ENCODE results near the gene OLFML3.
"Not testable (repeated sequence)": the region's sequence is repeated elsewhere in the genome, so short reads cannot be mapped to it uniquely, and the experiment has no call there.

The OLFML3 gene

DNA sequence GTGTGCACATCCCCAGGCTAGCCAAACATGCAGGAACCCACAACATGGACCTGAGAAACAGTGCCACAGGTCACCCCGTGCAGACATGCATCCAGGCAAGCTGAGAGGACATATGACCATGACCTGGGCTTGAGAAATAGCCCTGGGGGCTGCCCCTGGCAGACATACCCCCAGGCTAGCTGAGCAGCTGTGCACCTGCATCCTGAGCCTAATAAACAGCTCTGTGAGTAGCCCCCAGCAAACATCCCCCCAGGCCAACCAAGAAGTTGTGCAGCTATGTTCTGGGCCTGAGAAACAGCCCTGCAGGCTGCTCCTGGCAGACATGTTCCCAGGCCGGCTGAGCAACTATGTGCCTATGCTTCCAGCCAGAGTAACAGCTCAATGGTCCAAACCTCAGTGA is 14.5 kb downstream of the OLFML3 start:
- no peak for DNase-seq

- DNase-seq: no peak
Observed at GRCh38 chr1:113995382-113995781, 16.1 kb downstream of the OLFML3 start.

DNA sequence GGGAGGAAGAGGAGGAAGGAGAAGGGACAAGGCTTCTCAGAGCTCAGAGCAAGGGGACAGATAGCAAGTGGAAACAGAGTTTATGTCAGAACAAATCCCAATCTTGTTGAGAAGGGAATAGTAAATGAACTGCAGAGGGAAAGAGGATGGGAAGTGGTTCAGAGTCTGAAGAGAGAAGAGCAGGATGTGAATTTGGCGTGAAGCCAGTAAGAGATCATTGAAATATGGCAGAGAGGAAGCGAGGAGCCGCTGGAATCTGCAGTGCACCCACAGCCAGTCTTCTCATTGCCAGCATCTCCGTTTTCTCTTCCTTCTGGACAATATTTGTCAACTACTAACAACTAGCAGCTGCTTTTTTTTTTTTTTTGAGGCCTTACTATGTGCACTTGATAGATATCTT is 19.1 kb downstream of the OLFML3 start:
- DNase-seq: no peak

DNA sequence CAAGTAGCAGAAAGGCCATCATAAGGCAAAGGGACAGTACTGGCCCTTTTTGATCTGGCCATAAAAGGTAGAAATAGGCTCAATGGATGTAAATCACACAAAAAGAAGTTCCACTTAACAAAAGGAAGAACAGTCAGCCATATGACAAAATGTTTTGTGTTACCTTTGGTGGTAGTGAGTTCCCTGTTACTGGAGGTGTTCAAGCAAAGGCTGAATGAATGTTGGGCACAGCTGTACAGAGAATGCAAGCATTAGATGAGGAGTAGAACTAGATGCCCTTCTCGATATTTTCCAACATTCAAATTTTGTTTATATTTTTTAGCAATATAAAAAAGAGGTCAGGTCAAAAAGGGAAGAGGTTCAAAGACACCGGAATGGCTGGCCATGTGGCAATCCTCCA is 20.0 kb downstream of the OLFML3 start:
- no peak for DNase-seq

DNA sequence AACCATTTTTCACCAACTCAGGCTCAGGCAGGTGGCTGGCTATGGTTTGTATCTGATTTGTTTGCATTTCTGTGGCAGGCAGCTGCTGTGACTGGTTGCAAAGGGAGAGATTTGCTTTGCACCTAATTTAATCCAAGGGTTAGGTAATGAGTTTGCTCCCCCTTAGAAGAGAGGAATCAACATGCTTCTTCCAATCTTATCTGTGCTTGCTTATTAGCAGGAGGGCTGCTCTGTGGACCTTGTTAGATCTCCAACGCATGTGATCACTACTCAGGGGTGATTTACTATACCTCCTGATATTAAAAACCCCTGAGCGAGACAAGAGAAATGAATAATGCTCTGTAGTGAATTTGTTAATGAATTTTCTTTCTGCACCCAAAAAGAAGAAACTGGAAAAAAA is 20.5 kb downstream of the OLFML3 start:
- no peak for DNase-seq

DNA sequence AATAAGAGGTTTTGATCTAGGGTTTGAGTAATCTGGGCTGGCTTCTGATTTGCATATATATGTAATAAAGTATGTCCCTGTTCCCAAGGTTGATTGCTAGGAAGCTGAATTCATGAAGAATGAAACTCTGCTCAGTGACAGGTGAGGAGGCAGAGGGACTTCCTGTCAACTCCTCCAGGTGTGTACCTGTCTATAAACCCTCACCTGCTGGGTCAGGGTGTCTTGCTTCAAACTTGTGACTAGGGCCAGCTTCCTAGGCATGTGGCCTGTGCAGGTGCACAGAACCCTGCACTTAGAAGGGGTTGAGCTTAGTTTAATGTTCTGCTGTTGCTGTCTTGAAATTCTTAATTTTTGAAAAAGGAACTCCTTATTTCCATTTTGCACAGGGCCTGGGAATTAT is 21.1 kb downstream of the OLFML3 start:
- no peak for DNase-seq

- DNase-seq: no peak
Observed at GRCh38 chr1:114002492-114003239, 23.4 kb downstream of the OLFML3 start.

DNA sequence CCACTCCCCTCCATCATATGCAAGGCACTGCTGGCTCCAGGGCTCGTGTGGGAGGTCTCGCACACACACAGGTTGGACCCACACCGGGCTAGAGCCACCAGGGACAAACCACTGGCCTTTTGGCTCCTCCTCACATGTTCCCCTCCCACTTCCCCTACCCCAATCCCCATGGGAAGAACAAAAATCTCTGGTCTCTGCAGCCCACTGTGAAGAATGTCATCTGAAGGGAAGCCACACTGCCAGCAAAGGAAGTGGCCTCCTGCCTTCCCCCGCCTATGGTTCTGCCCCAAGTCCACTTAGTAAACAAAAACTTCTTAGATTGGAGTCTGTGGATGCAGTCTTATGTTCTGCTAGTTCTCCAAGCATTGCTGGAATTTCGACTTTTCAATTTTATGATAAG is 24.2 kb downstream of the OLFML3 start:
- DNase-seq: no peak

- not testable (repeated sequence) for DNase-seq
Observed at GRCh38 chr1:114006825-114007224, 27.6 kb downstream of the OLFML3 start.

DNA sequence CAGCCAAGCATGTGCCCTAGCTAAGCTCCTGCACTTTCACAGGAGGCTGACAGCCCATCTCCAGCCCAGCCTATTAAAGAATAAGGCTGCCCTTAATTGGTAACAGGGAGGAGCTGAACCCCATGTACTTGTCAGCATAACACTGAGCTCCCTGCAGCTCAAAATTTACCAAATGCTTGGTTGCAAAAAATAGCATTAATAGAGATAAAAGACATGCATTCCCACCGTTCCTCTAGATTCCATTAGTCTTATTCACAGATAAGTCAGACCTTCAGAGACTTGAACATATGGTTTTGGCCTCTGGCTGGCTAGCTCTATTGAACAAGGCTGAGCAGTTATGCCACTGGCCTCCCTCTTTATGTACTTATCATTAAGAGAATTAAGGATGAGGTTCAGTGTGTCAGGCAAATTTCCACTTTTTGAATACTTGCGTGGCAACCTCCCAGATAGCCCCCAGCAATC is 29.2 kb downstream of the OLFML3 start:
- no peak for DNase-seq

DNA sequence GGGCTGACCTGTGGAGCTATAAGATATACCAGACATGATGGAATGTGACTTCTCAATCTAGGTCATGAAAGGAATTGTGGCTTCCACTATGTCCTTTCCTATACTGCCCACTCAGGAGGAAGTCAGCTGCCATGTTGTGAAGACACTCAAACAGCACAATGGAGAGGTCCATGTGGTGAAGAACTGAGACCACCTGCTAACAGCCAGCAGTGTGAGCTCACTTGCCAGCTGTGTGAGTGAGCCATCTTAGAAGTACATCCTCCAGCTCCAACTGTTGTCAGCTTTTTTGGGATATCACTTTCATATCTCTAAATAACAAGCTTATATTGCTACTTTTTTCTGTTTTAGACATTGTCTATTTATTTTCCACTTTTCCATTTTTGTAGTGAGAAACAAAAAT is 29.7 kb downstream of the OLFML3 start:
- DNase-seq: no peak

DNA sequence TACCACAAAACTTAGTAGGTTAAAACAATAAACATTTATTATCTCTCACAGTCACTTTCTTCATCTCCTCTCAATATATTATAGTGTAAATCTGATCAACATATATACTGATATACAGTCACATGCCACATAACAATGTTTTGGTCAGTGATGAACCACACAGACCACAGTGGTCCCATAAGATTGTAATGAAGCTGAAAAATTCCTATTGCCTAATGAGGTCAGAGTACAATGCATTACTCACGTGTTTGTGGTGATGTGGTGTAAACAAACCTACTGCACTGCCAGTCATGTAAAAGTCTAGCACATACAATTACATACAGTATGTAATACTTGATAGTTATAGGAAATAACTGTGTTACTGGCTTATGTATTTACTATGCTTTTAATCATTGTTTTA is 30.1 kb downstream of the OLFML3 start:
- no peak for DNase-seq

GRCh38 chr1:114010433-114011184 is 31.3 kb downstream of the OLFML3 start:
- DNase-seq: no peak

DNA sequence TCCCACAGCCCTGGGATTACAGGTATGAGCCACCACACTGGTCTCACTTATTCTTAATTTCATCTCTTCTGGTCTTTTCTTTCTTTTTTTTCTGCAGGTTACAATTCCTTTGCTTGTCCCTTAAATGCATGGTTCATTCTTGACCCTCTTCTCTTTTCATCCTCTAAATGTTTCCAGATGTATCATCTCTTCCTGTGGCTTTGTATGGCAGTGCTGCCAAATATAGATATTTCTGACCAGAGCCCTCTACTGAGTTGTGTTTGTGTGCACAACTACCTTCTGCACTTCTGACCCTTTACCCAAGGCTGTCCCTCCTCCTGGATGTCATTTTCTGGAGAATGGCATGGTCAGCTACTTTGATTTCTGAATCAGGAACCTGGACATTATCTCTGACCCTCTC is 32.5 kb downstream of the OLFML3 start:
- no peak for DNase-seq

DNA sequence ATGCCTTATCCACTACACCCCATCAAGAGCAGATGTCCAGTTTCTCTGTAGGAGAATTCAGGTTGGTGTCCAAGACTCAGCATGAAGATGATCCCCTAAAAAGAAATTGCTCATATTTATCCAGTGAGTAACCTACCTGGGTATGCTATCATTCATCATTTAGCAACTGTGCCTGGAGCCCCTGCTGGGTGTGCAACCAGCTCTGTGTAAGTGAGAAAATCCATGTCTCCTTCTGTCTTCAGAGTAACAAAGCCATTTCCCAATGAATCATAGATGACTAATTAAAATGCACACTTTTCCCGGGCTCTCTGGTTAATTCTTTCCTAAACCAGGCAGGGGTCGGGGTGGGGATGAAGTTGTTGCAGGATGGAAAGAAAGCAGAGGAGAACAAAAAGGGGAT is 35.8 kb downstream of the OLFML3 start:
- DNase-seq: no peak

DNA sequence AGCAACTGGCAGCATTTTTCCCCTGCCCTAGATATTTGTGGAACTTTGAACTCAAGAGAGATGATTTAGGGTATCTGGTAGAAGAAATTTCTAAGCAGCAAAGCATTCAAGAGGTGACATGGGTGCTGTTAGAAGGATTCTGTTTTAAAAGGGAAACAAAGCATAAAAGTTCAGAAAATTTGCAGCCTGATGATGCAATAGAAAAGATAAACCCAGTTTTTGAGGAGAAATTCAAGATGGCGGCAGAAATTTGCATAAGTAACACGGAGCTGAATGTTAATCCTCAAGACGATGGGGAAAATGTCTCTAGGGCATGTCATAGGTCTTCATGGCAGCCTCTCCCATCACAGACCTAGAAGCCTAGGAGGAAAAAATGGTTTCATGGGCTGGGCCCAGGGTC is 40.5 kb downstream of the OLFML3 start:
- not testable (repeated sequence) for DNase-seq

DNA sequence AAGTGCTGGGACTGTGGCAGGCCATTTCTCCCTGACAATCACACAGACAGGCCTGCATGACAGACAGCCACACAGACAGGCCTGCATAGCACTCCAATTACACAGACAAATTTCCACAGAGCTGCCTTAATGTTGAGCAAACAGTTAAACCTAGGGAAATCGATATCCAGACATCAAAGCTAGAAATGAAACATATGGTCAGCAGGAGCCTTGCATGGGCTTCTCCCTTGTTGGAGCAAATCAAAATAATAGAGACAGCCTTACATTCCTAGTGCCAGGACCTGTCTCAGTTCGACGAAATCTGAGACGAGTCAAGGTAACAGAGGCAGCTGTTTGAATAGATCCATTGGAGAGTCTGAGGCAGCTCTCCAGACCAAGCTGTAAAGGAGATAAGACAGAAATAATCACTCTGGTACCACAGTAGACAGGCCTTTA is 42.4 kb downstream of the OLFML3 start:
- DNase-seq: no peak

GRCh38 chr1:114022877-114023276 is 43.6 kb downstream of the OLFML3 start:
- no peak for DNase-seq

DNA sequence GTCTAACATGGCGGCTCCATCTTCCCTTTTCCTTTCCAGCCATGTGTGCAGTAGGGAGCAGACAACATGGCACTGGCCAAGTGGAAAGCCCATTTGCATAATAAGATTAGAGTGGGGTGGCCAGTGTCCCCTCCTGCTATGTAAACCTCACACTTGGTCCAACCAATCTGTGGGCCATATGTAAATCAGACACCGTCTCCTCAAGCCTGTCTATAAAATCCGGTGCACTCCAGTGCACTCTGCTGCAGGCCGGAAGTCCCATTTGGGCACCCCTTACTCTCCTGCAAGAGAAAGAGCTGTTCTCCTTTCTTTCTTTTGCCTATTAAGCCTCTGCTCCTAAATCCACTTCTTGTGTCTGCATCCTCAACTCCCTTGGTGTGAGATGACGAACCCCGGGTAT is 44.1 kb downstream of the OLFML3 start:
- DNase-seq: no peak

DNA sequence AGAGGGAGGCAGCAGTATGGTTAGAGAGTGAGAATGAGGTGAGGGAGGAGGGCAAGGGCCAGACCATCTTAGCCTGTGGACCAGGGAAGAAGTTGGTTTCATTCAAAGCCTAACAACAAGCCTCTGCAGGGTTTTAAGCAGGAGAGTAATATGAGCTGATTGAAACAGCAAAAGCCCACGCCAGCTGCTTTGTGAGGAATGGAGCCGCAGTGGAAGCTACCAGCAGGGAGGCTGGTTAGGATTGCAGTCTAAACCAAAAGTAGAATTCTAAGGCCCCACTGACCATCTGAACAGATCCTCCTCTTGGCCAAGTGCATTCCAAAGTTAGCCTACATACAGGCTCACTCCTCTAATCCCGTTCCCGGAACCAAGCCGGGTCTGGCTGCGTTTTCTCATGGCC is 44.8 kb downstream of the OLFML3 start:
- no peak for DNase-seq

GRCh38 chr1:114025609-114026401 is 46.5 kb downstream of the OLFML3 start:
- DNase-seq: no peak

- no peak for DNase-seq
Observed at GRCh38 chr1:114026797-114027196, 47.5 kb downstream of the OLFML3 start.
